Stomach (tissue), 9 donors: ENCODE data around the gene PARS2. TPM values are rescaled to one million over a fixed set of nuclear protein-coding genes. Genes with fewer than 3 reads are reported as not detected.

Experiments
- DNase-seq, 2 donors: peaks; one replicate each; pipeline versions ENCODE4 v3.0.0 to v3.0.0-alpha.2; 2013 to 2019
- H3K27ac ChIP-seq, 5 donors: fragments of 200-600 bp in 4 of 5; sonication (generic) in 4 of 5; one replicate each; pipeline ENCODE4 v1.5.1; 2013 to 2019; ENCODE audit warnings: mild to moderate bottlenecking in 1 of 5, moderate library complexity in 1 of 5
- H3K27me3 ChIP-seq, 3 donors: fragments of 200-600 bp; sonication (generic); one replicate each; pipeline ENCODE4 v1.5.1; 2017 to 2019; ENCODE audit warnings: mixed run types in 1 of 3
- H3K36me3 ChIP-seq, 4 donors: fragments of 200-600 bp; sonication (generic); 1 replicate in 3 of 4; 2 replicates in 1 of 4; pipeline ENCODE4 v1.5.1; 2016 to 2019
- H3K4me1 ChIP-seq, 4 donors: fragments of 200-600 bp; sonication (generic); one replicate each; pipeline ENCODE4 v1.5.1; 2016 to 2019
- H3K4me3 ChIP-seq, 4 donors: fragments of 200-600 bp; sonication (generic) in 3 of 4; one replicate each; pipeline ENCODE4 v1.5.1; 2016 to 2019; ENCODE audit warnings: mild to moderate bottlenecking in 1 of 4
- H3K9me3 ChIP-seq, 4 donors: fragments of 200-600 bp; sonication (generic); one replicate each; pipeline ENCODE4 v1.5.1; 2016 to 2019
- CTCF ChIP-seq, 7 experiments: fragments of 450-650 bp in 4 of 7; fragments of 200-600 bp in 3 of 7; sonication (generic) in 3 of 7; IDR thresholded peaks; one replicate each; pipeline ENCODE4 v1.5.1; 2016 to 2019; ENCODE audit warnings: antibody characterized with exemption in 7 of 7, control low read depth in 2 of 7, mild to moderate bottlenecking in 1 of 7
- EP300 ChIP-seq: sonication (generic); formaldehyde crosslinking; IDR thresholded peaks from one replicate; pipeline ENCODE4 v1.6.1; 2017; ENCODE audit warnings: antibody characterized with exemption
- POLR2A ChIP-seq, 4 donors: fragments of 450-650 bp; IDR thresholded peaks; one replicate each; pipeline ENCODE4 v1.6.1; 2016; ENCODE audit warnings: antibody characterized with exemption in 4 of 4, control low read depth in 2 of 4, mild to moderate bottlenecking in 1 of 4, moderate library complexity in 1 of 4
- POLR2AphosphoS5 ChIP-seq, 3 donors: sonication (generic); formaldehyde crosslinking; IDR thresholded peaks; one replicate each; pipeline ENCODE4 v1.6.1; 2016; ENCODE audit warnings: antibody characterized with exemption in 3 of 3
- WGBS, 5 donors: extraction: QIAGEN DNeasy Blood & Tissue Kit in 3 of 5; methylation state at CpG; one replicate each; pipeline versions ENCODE4 v1.1.5 to v1.1.7; 2013 to 2018; 5-methylcytosine and 5-hydroxymethylcytosine counted together
- intact Hi-C: fragments of 100-400 bp; cut with DNase I; formaldehyde crosslinking; loops from one replicate; pipeline ENCODE4 v1.15.1; 2023; ENCODE audit warnings: low total_unique reads
- polyA plus RNA-seq, 3 donors: library from polyadenylated mRNA; stranded (reverse); fragments of 200-250 nt; gene quantifications; one replicate each; pipeline ENCODE4 v1.2.3, GENCODE V29; 2013
- total RNA-seq, 5 donors: library from RNA; depleted of rRNA; stranded (reverse); fragments of >200 nt; gene quantifications; one replicate each; pipeline versions ENCODE4 v1.1.0 to v1.2.3, GENCODE V29; 2014 to 2016
- donor health status: healthy with polysubstance abuse.
- donor health status: Bipolar disorder and iron deficiency.
- donor health status: healthy.

Gene PARS2
- total and polyA plus RNA-seq, 8 donors: 0.29 to 3.6 (median 1.8) TPM; not detected in 1

- Histone ChIP-seq H3K27ac (no peak overlapping the region), H3K27me3 (no peaks in the 10 kb centered on the region), H3K4me3 (no peak overlapping the region), H3K36me3 (peaks cover 16 to 40% (median 38%) of the 10 kb centered on the region in 4 donors), H3K4me1 (peaks cover 0 to 5% (median 0%) of the 10 kb centered on the region in 4 donors), H3K9me3 (no peaks in the 10 kb centered on the region)
- intact Hi-C loops: no loop called here
- WGBS, 5 donors: 90 to 99% (median 95%) methylated on average over 4 of the region's 4 CpGs
- DNase-seq: no peak
- TF ChIP-seq CTCF (IDR thresholded peaks at IDR 0.05): no peak
- no peak for TF ChIP-seq EP300
- no peak for TF ChIP-seq POLR2A (IDR thresholded peaks at IDR 0.05)
- no peak for TF ChIP-seq POLR2AphosphoS5 (IDR thresholded peaks at IDR 0.05)
These were observed 18.5 kb downstream of the PARS2 start for GRCh38 chr1:54745864-54746263.

GRCh38 chr1:54745274-54745673 lies 19.0 kb downstream of the PARS2 start:
- 77 to 84% (median 80%) methylated on average over 6 of the region's 6 CpGs for WGBS, 5 donors
- intact Hi-C loops: no loop called here
- TF ChIP-seq POLR2AphosphoS5 (IDR thresholded peaks at IDR 0.05): no peak
- TF ChIP-seq POLR2A (IDR thresholded peaks at IDR 0.05): no peak
- TF ChIP-seq CTCF (IDR thresholded peaks at IDR 0.05): no peak
- no peak for TF ChIP-seq EP300

GRCh38 chr1:54744696-54745095 lies 19.6 kb downstream of the PARS2 start:
- no peak overlapping the region for H3K4me3 ChIP-seq
- peaks cover 0 to 5% (median 0%) of the 10 kb centered on the region in 4 donors for H3K4me1 ChIP-seq
- no peak for TF ChIP-seq POLR2A (IDR thresholded peaks at IDR 0.05)
- no peak for TF ChIP-seq POLR2AphosphoS5 (IDR thresholded peaks at IDR 0.05)
- TF ChIP-seq CTCF (IDR thresholded peaks at IDR 0.05): no peak
- TF ChIP-seq EP300: no peak
- H3K36me3 ChIP-seq: peaks cover 21 to 52% (median 50%) of the 10 kb centered on the region in 4 donors
- DNase-seq: no peak
- WGBS, 5 donors: 94 to 100% (median 96%) methylated on average over 3 of the region's 3 CpGs; no CpG with 5 or more reads in 1 of the 5 donors
- no peaks in the 10 kb centered on the region for H3K27me3 ChIP-seq
- intact Hi-C loops: no loop called here
- no peak overlapping the region for H3K27ac ChIP-seq
- H3K9me3 ChIP-seq: no peaks in the 10 kb centered on the region

More at GRCh38 chr1:54745274-54745673, 19.0 kb downstream of the PARS2 start:
- Histone ChIP-seq H3K27ac (no peak overlapping the region), H3K4me3 (no peak overlapping the region), H3K36me3 (peaks cover 21 to 46% (median 44%) of the 10 kb centered on the region in 4 donors), H3K4me1 (peaks cover 0 to 5% (median 0%) of the 10 kb centered on the region in 4 donors), H3K27me3 (no peaks in the 10 kb centered on the region), H3K9me3 (no peaks in the 10 kb centered on the region)
- DNase-seq: no peak

GRCh38 chr1:54743416-54744226 lies 20.7 kb downstream of the PARS2 start:
- H3K27me3 ChIP-seq: no peaks in the 10 kb centered on the region

More at GRCh38 chr1:54743416-54744226, 20.7 kb downstream of the PARS2 start:
- Histone ChIP-seq H3K4me1 (peaks cover 0 to 5% (median 0%) of the 10 kb centered on the region in 4 donors), H3K36me3 (peaks cover 30 to 63% (median 61%) of the 10 kb centered on the region in 4 donors), H3K27ac (no peak overlapping the region), H3K9me3 (no peaks in the 10 kb centered on the region), H3K4me3 (no peak overlapping the region)
- intact Hi-C loops: no loop called here
- whole genome bisulfite sequencing, 5 donors: 78 to 90% (median 83%) methylated on average over 8 to 12 of the region's 12 CpGs
- DNase-seq: no peak
- TF ChIP-seq POLR2AphosphoS5 (IDR thresholded peaks at IDR 0.05): no peak
- TF ChIP-seq CTCF (IDR thresholded peaks at IDR 0.05): no peak
- no peak for TF ChIP-seq EP300
- no peak for TF ChIP-seq POLR2A (IDR thresholded peaks at IDR 0.05)
